Duodenal mucosa (tissue), 2 donors: ENCODE data around the gene NTF4.

Source experiments
- H3K27ac ChIP-seq: one replicate; pipeline ENCODE4 v1.7.0; 2013; ENCODE audit warnings: low read depth, low read length
- H3K27me3 ChIP-seq, 2 donors: one replicate each; pipeline ENCODE4 v1.7.0; 2013; ENCODE audit warnings: low read length in 2 of 2, control low read depth in 1 of 2; ENCODE audit not compliant: insufficient read depth in 2 of 2, control insufficient read depth in 1 of 2
- H3K36me3 ChIP-seq, 2 donors: one replicate each; pipeline ENCODE4 v1.7.0; 2013; ENCODE audit warnings: low read length in 2 of 2, control low read depth in 1 of 2; ENCODE audit not compliant: insufficient read depth in 2 of 2, control insufficient read depth in 1 of 2
- H3K4me1 ChIP-seq, 2 donors: one replicate each; pipeline ENCODE4 v1.7.0; 2013; ENCODE audit warnings: low read length in 2 of 2, control low read depth in 1 of 2; ENCODE audit not compliant: insufficient read depth in 2 of 2, control insufficient read depth in 1 of 2
- H3K4me3 ChIP-seq, 2 donors: one replicate each; pipeline ENCODE4 v1.7.0; 2013; ENCODE audit warnings: low read length in 2 of 2, low read depth in 1 of 2
- H3K9ac ChIP-seq, 2 donors: one replicate each; pipeline ENCODE4 v1.7.0; 2013; ENCODE audit warnings: low read length in 2 of 2, low read depth in 1 of 2
- H3K9me3 ChIP-seq, 2 donors: one replicate each; pipeline ENCODE4 v1.7.0; 2013; ENCODE audit warnings: low read length in 2 of 2, control low read depth in 1 of 2; ENCODE audit not compliant: control insufficient read depth in 1 of 2

Gene NTF4

DNA sequence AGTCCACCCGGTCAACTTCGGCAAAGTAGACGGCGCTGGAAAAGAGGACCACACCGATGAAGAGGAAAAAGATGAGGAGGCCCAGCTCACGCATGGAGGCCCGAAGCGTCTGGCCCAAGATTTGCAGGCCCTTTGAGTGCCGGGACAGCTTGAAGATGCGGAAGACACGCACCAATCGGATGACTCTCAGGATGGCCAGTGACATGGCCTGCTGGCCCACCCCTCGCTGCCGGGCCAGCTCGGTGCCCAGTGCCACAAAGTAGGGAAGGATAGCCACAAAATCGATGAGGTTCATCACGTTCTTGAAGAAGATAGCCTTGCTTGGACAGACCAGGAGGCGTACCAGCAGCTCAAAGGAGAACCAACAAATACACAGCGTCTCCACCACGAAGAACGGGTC lies 5.8 kb upstream of the NTF4 start:
- Histone ChIP-seq H3K4me1 (no peaks in the 10 kb centered on the region), H3K36me3 (no peaks in the 10 kb centered on the region), H3K27me3 (peaks cover 53 to 57% of the 10 kb centered on the region in 2 donors), H3K9me3 (no peaks in the 10 kb centered on the region), H3K4me3 (no peak overlapping the region), H3K9ac (no peak overlapping the region), H3K27ac (no peak overlapping the region)

DNA sequence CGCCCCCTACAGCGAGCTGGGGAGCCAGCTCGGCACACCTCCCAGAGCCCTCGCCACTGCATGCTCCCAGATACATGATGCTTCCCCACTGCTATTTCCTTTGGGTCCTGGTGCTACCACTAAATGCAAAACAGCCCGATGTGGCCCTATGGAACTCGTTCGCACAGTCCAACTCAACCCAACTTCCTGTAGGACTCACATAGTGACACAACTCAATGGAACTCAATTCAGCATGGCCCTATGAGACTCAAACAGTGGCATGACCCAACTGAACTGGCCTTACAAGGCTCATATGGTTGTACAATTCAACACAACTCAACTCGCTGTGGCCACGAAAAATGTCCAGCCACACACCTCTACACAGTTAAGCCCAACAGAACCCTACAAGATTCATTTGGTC lies 4.4 kb upstream of the NTF4 start:
- Histone ChIP-seq H3K27me3 (peaks cover 54 to 59% of the 10 kb centered on the region in 2 donors), H3K4me3 (no peak overlapping the region)

DNA sequence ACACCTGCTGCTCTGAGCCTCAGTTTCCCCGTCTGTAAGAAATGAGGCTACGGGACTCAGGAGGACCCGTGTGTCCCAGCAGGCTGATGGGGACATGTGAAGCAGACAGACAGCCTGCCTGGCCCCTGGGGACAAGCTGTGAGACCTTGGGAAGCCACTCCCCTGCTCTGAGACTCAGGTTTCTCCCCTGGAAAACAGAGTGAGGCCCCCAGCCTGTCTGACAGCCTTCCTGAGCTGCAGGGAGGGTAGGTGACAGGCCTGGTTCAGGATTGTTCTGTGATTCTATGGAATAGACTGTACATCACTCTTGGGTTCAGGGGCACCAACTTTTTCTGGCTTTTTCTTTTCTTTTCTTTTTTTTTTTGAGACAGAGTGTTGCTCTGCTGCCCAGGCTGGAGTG lies 2.9 kb upstream of the NTF4 start:
- Histone ChIP-seq H3K9me3 (no peaks in the 10 kb centered on the region), H3K9ac (no peak overlapping the region), H3K27ac (no peak overlapping the region), H3K36me3 (no peaks in the 10 kb centered on the region), H3K27me3 (peaks cover 43 to 48% of the 10 kb centered on the region in 2 donors), H3K4me3 (no peak overlapping the region), H3K4me1 (no peaks in the 10 kb centered on the region)

More for the DNA sequence above, 4.4 kb upstream of the NTF4 start:
- Histone ChIP-seq H3K4me1 (no peaks in the 10 kb centered on the region), H3K9me3 (no peaks in the 10 kb centered on the region), H3K36me3 (no peaks in the 10 kb centered on the region), H3K27ac (no peak overlapping the region), H3K9ac (no peak overlapping the region)

DNA sequence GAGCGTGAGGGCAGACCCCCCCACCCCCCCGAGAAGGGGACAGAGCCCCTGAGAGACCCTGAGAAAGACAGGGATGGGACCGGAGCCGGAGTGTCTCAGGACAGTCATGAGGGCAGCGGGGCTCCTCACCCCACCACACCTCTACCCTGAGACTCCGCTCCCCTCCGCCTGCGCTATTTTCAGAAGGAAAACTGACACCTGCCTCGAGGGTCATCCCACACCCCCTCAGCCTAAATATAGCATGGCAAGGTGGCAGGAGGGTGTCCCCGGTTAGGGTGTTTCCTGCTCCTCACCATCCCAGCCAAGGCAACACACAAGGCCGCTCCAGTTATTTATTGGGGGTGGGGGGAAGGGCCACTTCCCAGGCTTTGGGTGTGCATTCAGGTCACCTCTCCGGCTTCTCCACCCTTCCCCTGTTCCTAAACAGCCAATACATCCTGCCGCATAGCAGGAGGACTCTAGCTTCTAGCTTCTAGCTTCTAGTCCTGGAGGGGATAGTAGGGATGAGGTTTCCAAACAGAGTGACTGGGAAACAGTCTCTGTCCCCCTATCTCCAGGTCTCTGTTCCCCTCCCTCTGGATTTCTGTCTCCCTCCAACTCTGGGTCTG lies 1.4 kb upstream of the NTF4 start:
- Histone ChIP-seq H3K27ac (no peak overlapping the region), H3K36me3 (no peaks in the 10 kb centered on the region), H3K9me3 (no peaks in the 10 kb centered on the region), H3K4me1 (no peaks in the 10 kb centered on the region), H3K9ac (no peak overlapping the region), H3K27me3 (peaks cover 39 to 44% of the 10 kb centered on the region in 2 donors), H3K4me3 (no peak overlapping the region)

DNA sequence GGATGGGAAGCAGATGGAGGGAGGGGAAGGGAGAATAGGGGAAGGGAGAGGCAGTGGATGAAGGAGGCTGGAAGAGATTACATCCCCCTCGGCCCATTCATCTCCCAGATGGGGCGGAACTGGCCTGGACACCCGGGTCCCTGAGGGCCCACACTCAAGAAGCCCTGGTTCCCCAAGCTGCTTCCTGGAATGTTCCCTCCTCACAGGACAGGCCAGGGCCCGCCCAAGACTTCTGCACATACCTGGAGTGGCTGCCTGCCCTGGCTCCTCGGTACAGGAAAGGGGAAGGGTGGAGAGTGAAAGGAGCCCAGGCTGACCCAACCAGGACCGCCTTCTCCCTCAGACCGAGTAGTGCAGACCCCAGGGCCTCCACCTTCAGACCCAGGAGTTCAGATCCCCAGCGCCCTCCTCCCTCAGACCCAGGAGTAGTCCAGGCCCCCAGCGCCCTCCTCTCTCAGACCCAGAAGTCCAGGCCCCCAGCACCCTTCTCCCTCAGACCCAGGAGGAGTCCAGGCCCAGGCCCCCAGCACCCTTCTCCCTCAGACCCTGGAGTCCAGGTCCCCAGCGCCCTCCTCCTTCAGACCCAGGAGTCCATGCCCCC lies 489 bp downstream of the NTF4 start:
- H3K36me3 ChIP-seq = no peaks in the 10 kb centered on the region
- no peak overlapping the region for H3K9ac ChIP-seq
- no peaks in the 10 kb centered on the region for H3K9me3 ChIP-seq
- no peaks in the 10 kb centered on the region for H3K4me1 ChIP-seq
- H3K27me3 ChIP-seq = peaks cover 32 to 34% of the 10 kb centered on the region in 2 donors
- H3K4me3 ChIP-seq = no peak overlapping the region
- no peak overlapping the region for H3K27ac ChIP-seq

DNA sequence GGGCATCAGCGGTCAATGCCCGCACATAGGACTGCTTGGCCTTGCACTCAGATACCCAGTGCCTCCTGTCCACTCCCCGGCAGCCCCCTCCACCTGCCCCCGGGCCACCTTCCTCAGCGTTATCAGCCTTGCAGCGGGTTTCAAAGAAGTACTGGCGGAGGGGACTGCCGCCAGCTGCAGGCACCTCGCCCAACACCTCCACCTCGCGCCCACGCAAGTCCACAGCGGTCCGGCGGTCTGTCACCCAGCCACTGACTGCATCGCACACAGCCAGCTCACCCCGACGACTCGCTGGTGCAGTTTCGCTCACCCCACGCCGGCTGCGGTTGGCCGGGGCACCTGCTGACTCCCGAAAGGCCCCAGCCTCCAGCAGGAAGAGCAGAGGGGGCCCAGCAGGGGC lies 3.2 kb downstream of the NTF4 start:
- H3K4me3 ChIP-seq = no peak overlapping the region
- peaks cover 5 to 16% of the 10 kb centered on the region in 2 donors for H3K4me1 ChIP-seq
- no peaks in the 10 kb centered on the region for H3K9me3 ChIP-seq
- H3K27me3 ChIP-seq = peaks cover 20 to 35% of the 10 kb centered on the region in 2 donors
- H3K9ac ChIP-seq = no peak overlapping the region
- no peak overlapping the region for H3K27ac ChIP-seq
- no peaks in the 10 kb centered on the region for H3K36me3 ChIP-seq

DNA sequence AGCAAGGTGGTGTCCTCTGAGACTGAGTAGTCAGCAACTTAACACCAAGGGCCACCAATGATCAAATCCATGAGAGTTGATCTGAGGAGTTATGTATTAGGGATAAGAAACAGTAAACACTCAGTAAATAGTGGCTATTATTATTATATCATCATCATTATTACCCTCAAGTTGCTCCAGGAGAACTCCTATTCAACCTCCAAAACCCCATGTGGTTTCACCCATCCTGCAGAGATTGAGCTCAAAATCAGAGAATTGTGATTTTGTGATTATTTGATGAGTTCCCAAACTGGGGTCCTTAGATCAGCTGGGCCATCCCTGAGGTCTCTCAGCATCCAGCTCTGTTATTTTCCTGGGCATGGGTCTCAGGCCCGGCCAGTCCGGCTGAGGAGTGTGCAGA lies 3.6 kb downstream of the NTF4 start:
- no peak overlapping the region for H3K27ac ChIP-seq
- no peak overlapping the region for H3K9ac ChIP-seq
- no peaks in the 10 kb centered on the region for H3K36me3 ChIP-seq
- H3K27me3 ChIP-seq = peaks cover 20 to 32% of the 10 kb centered on the region in 2 donors
- no peak overlapping the region for H3K4me3 ChIP-seq
- H3K9me3 ChIP-seq = no peaks in the 10 kb centered on the region
- H3K4me1 ChIP-seq = peaks cover 5 to 19% of the 10 kb centered on the region in 2 donors

DNA sequence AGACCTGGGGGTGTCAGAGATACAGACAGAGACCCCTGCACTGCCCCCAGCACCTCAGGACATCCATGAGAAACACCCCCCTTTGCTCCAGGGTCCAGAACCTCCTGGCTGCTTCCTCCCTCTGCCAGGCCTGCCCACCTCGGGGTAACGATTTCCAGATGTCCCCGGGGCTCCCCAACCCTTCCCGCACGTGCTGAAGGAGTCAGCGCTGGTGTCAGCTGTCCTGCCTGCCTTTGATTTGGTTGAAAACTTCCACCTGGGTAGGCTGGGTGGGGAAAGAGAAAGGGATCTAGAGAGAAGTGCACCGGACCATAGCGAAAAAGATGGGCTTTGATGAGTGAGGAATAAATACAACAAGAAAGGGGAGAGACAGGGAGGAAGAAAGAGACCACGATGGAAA lies 5.6 kb downstream of the NTF4 start:
- H3K4me3 ChIP-seq = no peak overlapping the region
- H3K4me1 ChIP-seq = peaks cover 5 to 19% of the 10 kb centered on the region in 2 donors
- H3K36me3 ChIP-seq = no peaks in the 10 kb centered on the region
- H3K9me3 ChIP-seq = no peaks in the 10 kb centered on the region
- H3K27ac ChIP-seq = no peak overlapping the region
- no peak overlapping the region for H3K9ac ChIP-seq
- peaks cover 13 to 25% of the 10 kb centered on the region in 2 donors for H3K27me3 ChIP-seq

DNA sequence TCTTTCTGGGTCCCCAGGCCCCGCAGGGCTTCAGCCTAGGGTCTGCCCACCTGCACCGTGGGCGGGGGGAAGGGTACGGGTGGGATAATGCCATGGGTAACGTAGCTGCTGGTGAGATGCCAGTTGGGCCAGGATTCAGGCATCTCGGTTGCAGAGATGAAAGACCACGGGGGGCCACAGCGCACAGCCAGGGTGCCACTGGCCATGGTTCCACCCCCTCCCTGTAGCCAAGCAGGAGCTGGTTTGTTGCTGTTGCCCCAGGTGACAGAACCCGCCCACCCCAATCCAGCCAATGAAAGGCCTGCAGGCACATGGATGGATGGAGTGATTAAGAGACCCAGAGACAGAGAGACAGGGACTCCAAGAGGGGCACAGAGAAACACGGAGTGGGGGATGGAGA lies 6.1 kb downstream of the NTF4 start:
- peaks cover 13 to 25% of the 10 kb centered on the region in 2 donors for H3K27me3 ChIP-seq
- H3K36me3 ChIP-seq = no peaks in the 10 kb centered on the region
- H3K9me3 ChIP-seq = no peaks in the 10 kb centered on the region
- H3K4me1 ChIP-seq = peaks cover 5 to 19% of the 10 kb centered on the region in 2 donors
- no peak overlapping the region for H3K9ac ChIP-seq
- H3K4me3 ChIP-seq = no peak overlapping the region
- no peak overlapping the region for H3K27ac ChIP-seq

DNA sequence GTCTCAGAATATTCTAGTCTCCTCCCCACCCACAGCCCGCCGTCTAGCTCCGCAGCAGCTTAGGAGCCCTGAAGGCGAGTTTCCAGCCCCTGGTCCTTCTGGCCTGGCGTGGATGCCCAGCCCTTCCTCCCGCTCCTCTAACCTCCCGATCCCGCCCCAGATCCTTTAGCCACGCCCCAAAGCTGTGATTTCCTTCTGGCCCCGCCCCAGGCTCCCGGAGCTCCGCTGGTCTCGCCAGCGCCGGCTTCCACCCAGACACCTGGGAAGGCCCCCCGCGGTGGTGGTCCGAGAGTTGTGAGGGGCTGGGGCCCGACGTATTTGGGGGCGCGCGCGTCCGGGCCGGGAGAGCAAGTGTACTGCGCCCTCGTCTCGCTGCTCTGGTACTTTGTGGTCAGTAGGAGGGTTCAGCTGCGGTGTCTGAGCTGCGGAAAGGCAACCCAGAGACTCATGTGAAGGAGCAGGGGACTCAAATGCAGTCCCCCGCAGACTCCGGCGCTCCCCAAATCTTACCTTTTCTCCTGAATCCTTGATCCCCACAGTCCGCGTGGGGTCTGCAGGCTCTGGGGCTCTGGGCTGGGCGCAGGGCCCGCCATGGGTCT lies 6.9 kb downstream of the NTF4 start, which contains the start of gene CGB7:
Gene CGB7, minus strand, starts transcription at position 114 of the 599 bp plus-strand sequence. CDS start 2,374 bp downstream, outside the sequence.
- Histone ChIP-seq H3K4me3 (peak within 1 kb of the TSS; percentile 58 to 73), H3K36me3 (no peaks in the 10 kb centered on the region), H3K27ac (no peak within 1 kb of the TSS), H3K9me3 (no peaks in the 10 kb centered on the region), H3K4me1 (peaks cover 5 to 19% of the 10 kb centered on the region in 2 donors), H3K9ac (peak within 1 kb of the TSS in 1 of 2 donors; percentile 43), H3K27me3 (peaks cover 13 to 25% of the 10 kb centered on the region in 2 donors)
